Esophagus squamous epithelium (tissue), 5 donors: ENCODE results near the gene NACC1. TPM values are rescaled to one million over a fixed set of nuclear protein-coding genes. Genes with fewer than 3 reads are reported as not detected.

ENCODE experiments used
- DNase-seq: peaks from one replicate; lab custom pipeline; 2025; lab: John Stamatoyannopoulos, UW
- H3K27ac ChIP-seq, 4 donors: fragments of 200-600 bp; sonication (generic); one replicate each; pipeline ENCODE4 v1.5.1; 2016 to 2019; ENCODE audit warnings: mild to moderate bottlenecking in 1 of 4
- H3K27me3 ChIP-seq, 4 donors: fragments of 200-600 bp; sonication (generic); 1 replicate in 3 of 4; 2 replicates in 1 of 4; pipeline versions ENCODE4 v1.5.1 to v1.6.0; 2017 to 2021; ENCODE audit warnings: antibody characterized with exemption in 1 of 4
- H3K36me3 ChIP-seq, 3 donors: fragments of 200-600 bp; sonication (generic); one replicate each; pipeline ENCODE4 v1.5.1; 2016 to 2019
- H3K4me1 ChIP-seq, 3 donors: fragments of 200-600 bp; sonication (generic); one replicate each; pipeline ENCODE4 v1.5.1; 2017 to 2019
- H3K4me3 ChIP-seq, 4 donors: fragments of 200-600 bp; sonication (generic); 1 replicate in 3 of 4; 2 replicates in 1 of 4; pipeline ENCODE4 v1.5.1; 2016 to 2019; ENCODE audit warnings: mild to moderate bottlenecking in 2 of 4, moderate library complexity in 1 of 4
- H3K9me3 ChIP-seq, 3 donors: fragments of 200-600 bp; sonication (generic); one replicate each; pipeline ENCODE4 v1.5.1; 2016 to 2019
- CTCF ChIP-seq, 6 experiments: fragments of 450-650 bp in 4 of 6; fragments of 200-600 bp in 2 of 6; sonication (generic) in 2 of 6; IDR thresholded peaks; one replicate each; pipeline ENCODE4 v1.5.1; 2016 to 2019; ENCODE audit warnings: antibody characterized with exemption in 6 of 6, mild to moderate bottlenecking in 4 of 6, moderate library complexity in 4 of 6
- POLR2A ChIP-seq, 4 donors: fragments of 450-650 bp; IDR thresholded peaks; one replicate each; pipeline ENCODE4 v1.6.1; 2017; ENCODE audit warnings: antibody characterized with exemption in 4 of 4, mild to moderate bottlenecking in 4 of 4, moderate library complexity in 3 of 4
- WGBS, 2 donors: methylation state at CpG; one replicate each; pipeline ENCODE4 v1.1.5; 2018; 5-methylcytosine and 5-hydroxymethylcytosine counted together
- intact Hi-C: fragments of 100-400 bp; cut with DNase I; formaldehyde crosslinking; loops from one replicate; pipeline ENCODE4 v1.15.0; 2022
- total RNA-seq, 4 donors: library from RNA; depleted of rRNA; stranded (reverse); fragments of >200 nt; gene quantifications; one replicate each; pipeline ENCODE4 v1.1.0, GENCODE V29; 2016
- donor health status: DM: yes; HTN: yes; CAD: no.

NACC1 gene
- total RNA-seq, 4 donors from 2014 or later: 26.7 to 45.5 (median 37.1) TPM

GRCh38 chr19:13135068-13136062, 17.3 kb downstream of the NACC1 start:
- H3K4me3 ChIP-seq: no peak overlapping the region
- H3K27ac ChIP-seq: no peak overlapping the region
- peaks cover 32 to 70% (median 35%) of the 10 kb centered on the region in 3 donors for H3K36me3 ChIP-seq
- 91 to 100% methylated on average over 3 to 4 of the region's 60 CpGs for WGBS, 2 donors
- peaks cover 0 to 18% (median 0%) of the 10 kb centered on the region in 3 donors for H3K4me1 ChIP-seq
- intact Hi-C loops: no loop called here
- H3K9me3 ChIP-seq: no peaks in the 10 kb centered on the region
- DNase-seq: no peak
- no peaks in the 10 kb centered on the region for H3K27me3 ChIP-seq
- TF ChIP-seq POLR2A (IDR thresholded peaks at IDR 0.05) (no peak), CTCF (IDR thresholded peaks at IDR 0.05) (no peak)

GRCh38 chr19:13137290-13137794, 19.3 kb downstream of the NACC1 start:
- Histone ChIP-seq H3K27me3 (no peaks in the 10 kb centered on the region), H3K4me1 (peaks cover 0 to 13% (median 0%) of the 10 kb centered on the region in 3 donors), H3K4me3 (no peak overlapping the region), H3K27ac (no peak overlapping the region), H3K36me3 (peaks cover 32 to 87% (median 35%) of the 10 kb centered on the region in 3 donors), H3K9me3 (no peaks in the 10 kb centered on the region)
- TF ChIP-seq POLR2A (IDR thresholded peaks at IDR 0.05) (no peak), CTCF (IDR thresholded peaks at IDR 0.05) (no peak)
- intact Hi-C loops: no loop called here
- DNase-seq: no peak
- 85% methylated on average over 9 of the region's 28 CpGs; no CpG with 5 or more reads in 1 of the 2 donors for WGBS, 2 donors

DNA sequence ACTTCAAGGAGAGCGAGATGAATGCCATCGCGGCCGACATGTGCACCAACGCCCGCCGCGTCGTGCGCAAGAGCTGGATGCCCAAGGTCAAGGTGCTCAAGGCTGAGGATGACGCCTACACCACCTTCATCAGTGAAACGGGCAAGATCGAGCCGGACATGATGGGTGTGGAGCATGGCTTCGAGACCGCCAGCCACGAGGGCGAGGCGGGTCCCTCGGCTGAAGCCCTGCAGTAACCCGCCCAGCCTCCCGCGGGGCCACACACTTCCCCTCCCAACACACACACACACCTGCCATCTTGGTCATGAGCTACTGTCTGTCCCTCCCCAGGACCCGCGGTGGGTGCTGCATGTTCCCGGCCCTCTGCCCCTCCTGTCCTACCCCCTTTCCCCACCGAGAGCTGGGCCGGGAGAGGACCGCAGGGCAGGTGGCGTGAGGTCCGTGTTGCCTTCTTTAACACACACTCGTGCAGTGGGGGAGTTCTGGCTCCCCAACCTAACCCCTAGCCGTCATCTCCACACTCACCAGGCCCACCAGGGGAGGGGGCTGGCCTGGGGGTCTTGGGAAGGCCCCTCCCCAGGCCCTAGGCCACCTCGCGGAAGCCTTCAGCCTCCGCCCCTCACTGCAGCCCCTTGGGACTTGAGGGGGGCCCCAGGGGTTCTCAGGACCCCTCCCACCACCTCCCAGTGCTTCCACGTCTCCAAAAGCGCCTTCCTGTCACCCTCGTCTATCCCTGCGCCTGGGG, 20.3 kb downstream of the NACC1 start:
- H3K27ac ChIP-seq: no peak overlapping the region
- TF ChIP-seq POLR2A (IDR thresholded peaks at IDR 0.05): no peak
- TF ChIP-seq CTCF (IDR thresholded peaks at IDR 0.05): no peak

GRCh38 chr19:13138916-13139198, 20.8 kb downstream of the NACC1 start:
- Histone ChIP-seq H3K27me3 (no peaks in the 10 kb centered on the region), H3K4me3 (no peak overlapping the region), H3K9me3 (no peaks in the 10 kb centered on the region), H3K36me3 (peaks cover 32 to 88% (median 36%) of the 10 kb centered on the region in 3 donors), H3K4me1 (peaks cover 0 to 14% (median 7%) of the 10 kb centered on the region in 3 donors), H3K27ac (no peak overlapping the region)
- no peak for DNase-seq
- TF ChIP-seq POLR2A (IDR thresholded peaks at IDR 0.05) (no peak), CTCF (IDR thresholded peaks at IDR 0.05) (no peak)
- 100% methylated on average over 1 of the region's 10 CpGs for WGBS, 2 donors
- intact Hi-C loops: no loop called here

More for the DNA sequence above, 20.3 kb downstream of the NACC1 start:
- Histone ChIP-seq H3K4me3 (no peak overlapping the region), H3K4me1 (peaks cover 0 to 13% (median 4%) of the 10 kb centered on the region in 3 donors), H3K9me3 (no peaks in the 10 kb centered on the region), H3K27me3 (no peaks in the 10 kb centered on the region), H3K36me3 (peaks cover 32 to 84% (median 35%) of the 10 kb centered on the region in 3 donors)
- intact Hi-C loops: no loop called here
- no peak for DNase-seq
- 70 to 76% methylated on average over 10 to 12 of the region's 40 CpGs for WGBS, 2 donors
